Measurements from ENCODE around the gene ZNF689. TPM values are rescaled to one million over a fixed set of nuclear protein-coding genes. Genes with fewer than 3 reads are reported as not detected.

The ZNF689 gene
- total and polyA plus RNA-seq, 2 donors (not counting 1 experiment from before 2014, with no cell fraction given): 3.5 to 6.1 TPM

- TF ChIP-seq CTCF (conservative IDR thresholded peaks at IDR 0.05 in 1 of 2, IDR thresholded peaks at IDR 0.05 in 1 of 2; ENCODE audit: low read depth in 1 of 2, low read length in 2 of 2) (no peak), EZH2 (IDR thresholded peaks at IDR 0.05; ENCODE audit: low read length, missing control alignments) (no peak)
- H3K79me2 ChIP-seq (ENCODE audit: control insufficient read depth, insufficient read depth, low read length): no peaks in the 10 kb centered on the region
- DNase-seq (ENCODE audit: low read depth in 2 of 2): no peak
- H2AFZ ChIP-seq (ENCODE audit: low read length): no peak overlapping the region
- no peak overlapping the region for H3K27ac ChIP-seq (ENCODE audit: insufficient read depth, low read length)
- H3K9ac ChIP-seq (ENCODE audit: insufficient read depth, low read length): no peak overlapping the region
- no peaks in the 10 kb centered on the region for H3K9me3 ChIP-seq (ENCODE audit: control insufficient read depth, insufficient read depth, low read depth, low read length)
- no peak overlapping the region for H3K4me3 ChIP-seq (replicated peaks in 1 of 4; ENCODE audit: control extremely low read depth in 1 of 4, insufficient read depth in 1 of 4, low read depth in 3 of 4, low read length in 4 of 4)
- peaks cover 5% of the 10 kb centered on the region for H3K27me3 ChIP-seq (ENCODE audit: control insufficient read depth, insufficient read depth, low read length)
- H3K36me3 ChIP-seq (ENCODE audit: control insufficient read depth, insufficient read depth, low read length): no peaks in the 10 kb centered on the region
- H3K4me1 ChIP-seq (ENCODE audit: control insufficient read depth, extremely low read depth, insufficient read depth, low read length): no peaks in the 10 kb centered on the region
- no peaks in the 10 kb centered on the region for H4K20me1 ChIP-seq (ENCODE audit: control insufficient read depth, extremely low read depth, insufficient read depth, low read length)
- no peak overlapping the region for H3K4me2 ChIP-seq (ENCODE audit: extremely low read depth, insufficient read depth, low read length)
These were observed 44.2 kb downstream of the ZNF689 start for GRCh38 chr16:30565984-30566383.

GRCh38 chr16:30565526-30565925, 44.7 kb downstream of the ZNF689 start:
- Histone ChIP-seq H3K9me3 (ENCODE audit: control insufficient read depth, insufficient read depth, low read depth, low read length) (no peaks in the 10 kb centered on the region), H3K4me2 (ENCODE audit: extremely low read depth, insufficient read depth, low read length) (no peak overlapping the region), H3K79me2 (ENCODE audit: control insufficient read depth, insufficient read depth, low read length) (no peaks in the 10 kb centered on the region), H3K27ac (ENCODE audit: insufficient read depth, low read length) (no peak overlapping the region), H3K4me3 (replicated peaks in 1 of 4; ENCODE audit: control extremely low read depth in 1 of 4, insufficient read depth in 1 of 4, low read depth in 3 of 4, low read length in 4 of 4) (no peak overlapping the region), H3K27me3 (ENCODE audit: control insufficient read depth, insufficient read depth, low read length) (peaks cover 5% of the 10 kb centered on the region), H4K20me1 (ENCODE audit: control insufficient read depth, extremely low read depth, insufficient read depth, low read length) (no peaks in the 10 kb centered on the region), H2AFZ (ENCODE audit: low read length) (no peak overlapping the region), H3K4me1 (ENCODE audit: control insufficient read depth, extremely low read depth, insufficient read depth, low read length) (no peaks in the 10 kb centered on the region), H3K36me3 (ENCODE audit: control insufficient read depth, insufficient read depth, low read length) (no peaks in the 10 kb centered on the region), H3K9ac (ENCODE audit: insufficient read depth, low read length) (no peak overlapping the region)
- TF ChIP-seq EZH2 (IDR thresholded peaks at IDR 0.05; ENCODE audit: low read length, missing control alignments) (no peak), CTCF (conservative IDR thresholded peaks at IDR 0.05 in 1 of 2, IDR thresholded peaks at IDR 0.05 in 1 of 2; ENCODE audit: low read depth in 1 of 2, low read length in 2 of 2) (no peak)
- no peak for DNase-seq (ENCODE audit: low read depth in 2 of 2)

DNA sequence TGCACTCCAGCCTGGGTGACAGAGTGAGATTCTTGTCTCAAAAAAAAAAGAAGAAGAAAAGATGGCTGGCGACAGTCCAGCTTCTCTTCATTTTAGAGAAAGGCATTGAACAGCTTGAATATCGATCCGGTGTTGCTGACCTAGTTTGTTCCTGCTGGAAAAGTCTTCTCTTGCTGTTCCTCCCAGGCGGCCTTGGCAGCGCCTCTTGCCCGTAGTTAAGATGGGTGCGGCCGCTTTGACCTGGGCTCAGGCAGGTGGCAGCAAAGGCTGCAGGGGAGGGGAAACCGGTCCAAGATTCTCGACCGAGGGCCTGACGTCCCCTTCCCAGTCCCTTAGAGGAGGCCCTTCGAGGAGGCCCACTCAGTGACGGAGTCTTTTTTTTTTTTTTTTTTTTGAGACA, 48.2 kb downstream of the ZNF689 start:
- TF ChIP-seq EZH2 (IDR thresholded peaks at IDR 0.05; ENCODE audit: low read length, missing control alignments): no peak
- TF ChIP-seq CTCF (conservative IDR thresholded peaks at IDR 0.05 in 1 of 2, IDR thresholded peaks at IDR 0.05 in 1 of 2; ENCODE audit: low read depth in 1 of 2, low read length in 2 of 2): no peak
- Histone ChIP-seq H3K27me3 (ENCODE audit: control insufficient read depth, insufficient read depth, low read length) (peaks cover 5% of the 10 kb centered on the region), H3K9ac (ENCODE audit: insufficient read depth, low read length) (no peak overlapping the region), H3K4me3 (replicated peaks in 1 of 4; ENCODE audit: control extremely low read depth in 1 of 4, insufficient read depth in 1 of 4, low read depth in 3 of 4, low read length in 4 of 4) (no peak overlapping the region), H2AFZ (ENCODE audit: low read length) (no peak overlapping the region), H3K27ac (ENCODE audit: insufficient read depth, low read length) (no peak overlapping the region), H3K36me3 (ENCODE audit: control insufficient read depth, insufficient read depth, low read length) (no peaks in the 10 kb centered on the region), H3K79me2 (ENCODE audit: control insufficient read depth, insufficient read depth, low read length) (peaks cover 6% of the 10 kb centered on the region), H4K20me1 (ENCODE audit: control insufficient read depth, extremely low read depth, insufficient read depth, low read length) (no peaks in the 10 kb centered on the region), H3K4me1 (ENCODE audit: control insufficient read depth, extremely low read depth, insufficient read depth, low read length) (no peaks in the 10 kb centered on the region), H3K4me2 (ENCODE audit: extremely low read depth, insufficient read depth, low read length) (no peak overlapping the region), H3K9me3 (ENCODE audit: control insufficient read depth, insufficient read depth, low read depth, low read length) (no peaks in the 10 kb centered on the region)
- DNase-seq (ENCODE audit: low read depth in 2 of 2): no peak

All from fibroblast of lung (primary cell).